Measurements from ENCODE around the gene TAS2R41.
"Not testable (repeated sequence)": the region's sequence is repeated elsewhere in the genome, so short reads cannot be mapped to it uniquely, and the experiment has no call there.

TAS2R41 gene

DNA sequence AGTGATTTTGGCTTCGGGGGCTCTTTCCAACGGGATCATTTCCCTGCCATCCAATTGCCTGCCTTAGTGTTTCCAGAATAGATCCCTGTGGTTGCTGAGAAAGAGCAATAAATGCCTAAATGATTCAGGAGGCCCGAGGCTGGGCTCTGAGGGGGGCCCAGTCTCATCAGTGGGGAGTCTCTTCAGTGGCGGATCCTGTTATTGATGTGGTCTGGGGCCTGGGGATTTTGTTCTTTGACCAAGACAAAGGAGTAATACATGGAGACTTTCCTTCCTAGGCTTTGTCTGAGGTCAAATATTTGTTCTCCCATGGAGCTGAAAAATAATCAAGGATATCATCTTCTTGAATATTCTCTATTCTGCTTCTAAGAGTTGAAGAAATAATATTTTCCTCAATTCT is 40.8 kb downstream of the TAS2R41 start:
- no peak overlapping the region for H3K4me3 ChIP-seq (ENCODE audit: low read depth, low read length)
- TF ChIP-seq CTCF (IDR thresholded peaks at IDR 0.05; ENCODE audit: low read depth, low read length) = no peak

- no peak for TF ChIP-seq CTCF (IDR thresholded peaks at IDR 0.05; ENCODE audit: low read depth, low read length)
- H3K4me3 ChIP-seq (ENCODE audit: low read depth, low read length) = no peak overlapping the region
These were observed 41.3 kb downstream of the TAS2R41 start for GRCh38 chr7:143518941-143519340.

GRCh38 chr7:143519411-143520131 is 41.9 kb downstream of the TAS2R41 start:
- TF ChIP-seq CTCF (IDR thresholded peaks at IDR 0.05; ENCODE audit: low read depth, low read length) = no peak
- no peak overlapping the region for H3K4me3 ChIP-seq (ENCODE audit: low read depth, low read length)

DNA sequence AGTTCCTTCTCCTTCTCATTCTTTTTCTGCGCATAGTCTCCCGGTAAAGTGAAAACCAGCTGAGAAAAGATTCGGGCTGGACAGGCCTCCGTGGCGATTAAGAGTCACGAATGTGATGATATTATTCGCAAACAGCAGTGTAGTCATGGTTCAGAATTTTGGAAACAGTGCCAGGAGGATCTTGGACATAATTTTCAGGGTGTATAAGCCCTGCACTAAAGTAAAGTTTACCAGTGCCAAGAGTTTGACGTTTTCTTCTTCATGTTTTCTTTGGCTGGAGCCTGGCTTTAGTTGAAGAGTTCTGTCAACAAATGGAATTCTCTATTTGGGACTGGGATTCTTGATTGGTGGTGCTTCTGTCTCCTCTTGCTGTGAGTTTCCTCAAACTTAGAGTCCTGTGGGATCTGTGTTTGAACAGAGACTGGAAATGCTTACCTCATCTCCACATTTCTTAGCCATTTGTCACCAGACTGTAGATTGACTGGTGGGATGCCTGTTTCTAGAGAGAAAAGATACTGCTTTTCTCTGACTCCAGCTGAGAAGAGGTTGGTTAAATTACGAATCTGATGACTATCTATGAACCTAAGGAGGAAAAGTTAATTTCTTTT is 44.7 kb downstream of the TAS2R41 start:
- H3K4me3 ChIP-seq (ENCODE audit: low read depth, low read length) = not testable (repeated sequence)

Measured in WI38 (cell line).